RWPE1 (cell line): Measurements from ENCODE around the gene SORCS1.

Source experiments
- CTCF ChIA-PET: fragments of 350-600 bp; sonication (Branson Sonifier 250); formaldehyde crosslinking; extraction: SDS; loops from one replicate; lab custom pipeline; 2021; lab: Yijun Ruan, JAX
- POLR2A ChIA-PET: fragments of 400-600 bp; formaldehyde crosslinking; extraction: SDS; loops from one replicate; lab custom pipeline; 2020; ENCODE audit warnings: antibody characterized with exemption; ENCODE audit not compliant: low non-redundant PET; lab: Yijun Ruan, JAX
- DNase-seq: peaks from one replicate; pipeline ENCODE4 v3.0.0; 2012; ENCODE audit warnings: low spot score
- H3K27ac ChIP-seq: fragments of 450-650 bp; 2 replicates; pipeline ENCODE4 v1.5.1; 2017
- TF ChIP-seq, protein P1 (sequence below): fragments of 450-650 bp; conservative IDR thresholded peaks from 2 replicates; pipeline ENCODE4 v1.5.1; 2017; ENCODE audit warnings: low read depth, mild to moderate bottlenecking

The SORCS1 gene

GRCh38 chr10:107129000-107129399 lies 35.5 kb downstream of the SORCS1 start:
- TF ChIP-seq, protein P1, sequence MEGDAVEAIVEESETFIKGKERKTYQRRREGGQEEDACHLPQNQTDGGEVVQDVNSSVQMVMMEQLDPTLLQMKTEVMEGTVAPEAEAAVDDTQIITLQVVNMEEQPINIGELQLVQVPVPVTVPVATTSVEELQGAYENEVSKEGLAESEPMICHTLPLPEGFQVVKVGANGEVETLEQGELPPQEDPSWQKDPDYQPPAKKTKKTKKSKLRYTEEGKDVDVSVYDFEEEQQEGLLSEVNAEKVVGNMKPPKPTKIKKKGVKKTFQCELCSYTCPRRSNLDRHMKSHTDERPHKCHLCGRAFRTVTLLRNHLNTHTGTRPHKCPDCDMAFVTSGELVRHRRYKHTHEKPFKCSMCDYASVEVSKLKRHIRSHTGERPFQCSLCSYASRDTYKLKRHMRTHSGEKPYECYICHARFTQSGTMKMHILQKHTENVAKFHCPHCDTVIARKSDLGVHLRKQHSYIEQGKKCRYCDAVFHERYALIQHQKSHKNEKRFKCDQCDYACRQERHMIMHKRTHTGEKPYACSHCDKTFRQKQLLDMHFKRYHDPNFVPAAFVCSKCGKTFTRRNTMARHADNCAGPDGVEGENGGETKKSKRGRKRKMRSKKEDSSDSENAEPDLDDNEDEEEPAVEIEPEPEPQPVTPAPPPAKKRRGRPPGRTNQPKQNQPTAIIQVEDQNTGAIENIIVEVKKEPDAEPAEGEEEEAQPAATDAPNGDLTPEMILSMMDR, result no peak
- CTCF ChIA-PET, result interaction anchor here (0.6 kb wide), 1 partner anchor 398 kb away, joined by 3 read pairs; no protein-coding TSS in a partner anchor
- no peak for DNase-seq
- POLR2A ChIA-PET, result no interaction called here
- H3K27ac ChIP-seq, result no peak overlapping the region

GRCh38 chr10:107126512-107127065 lies 37.9 kb downstream of the SORCS1 start:
- ChIA-PET CTCF (no interaction called here), POLR2A (no interaction called here)
- no peak overlapping the region for H3K27ac ChIP-seq
- no peak for DNase-seq
- TF ChIP-seq, protein P1, result no peak

DNA sequence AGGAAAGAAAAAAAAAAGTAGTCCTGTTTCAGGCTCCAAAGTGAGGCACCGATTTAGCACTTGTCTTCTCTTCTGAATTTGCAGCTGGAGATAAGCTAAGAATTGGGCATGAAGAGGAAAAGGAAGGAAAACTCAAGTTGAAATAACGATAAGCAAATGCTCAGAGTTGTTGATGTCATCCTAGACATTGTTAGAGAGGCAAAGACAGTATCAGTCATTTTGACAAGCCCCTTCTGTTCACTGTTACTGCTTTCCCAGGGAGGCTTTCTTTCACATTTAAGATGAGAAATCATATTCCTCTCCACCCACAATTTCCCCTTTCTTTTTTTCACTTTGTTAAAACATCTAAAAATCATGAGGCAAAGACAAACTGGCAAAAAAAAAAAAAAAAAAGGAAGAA lies 41.8 kb downstream of the SORCS1 start:
- CTCF ChIA-PET, result no interaction called here
- TF ChIP-seq, protein P1, result no peak

DNA sequence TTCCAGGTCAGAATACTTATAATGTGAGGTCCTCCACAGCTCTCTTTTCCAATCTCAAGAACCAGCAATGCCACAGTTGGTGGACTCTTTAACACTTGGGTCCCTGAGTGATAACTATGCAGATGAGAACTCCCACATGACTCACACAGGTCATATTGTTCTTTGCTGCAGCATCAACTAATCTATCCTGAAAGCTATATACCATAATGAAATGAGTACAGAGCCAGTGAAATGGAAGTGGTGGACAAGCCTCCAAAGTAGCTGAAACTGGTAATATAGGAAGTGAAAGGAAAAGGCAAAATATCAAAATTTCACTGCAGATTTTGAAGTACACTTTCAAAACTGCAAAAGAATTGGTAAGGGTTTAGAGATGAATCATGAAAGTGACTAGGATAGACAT lies 45.6 kb downstream of the SORCS1 start:
- CTCF ChIA-PET, result interaction anchor here (0.6 to 1.2 kb wide), 3 partner anchors 27 to 1998 kb away, joined by 3 to 5 read pairs (median 3); no protein-coding TSS in a partner anchor
- no peak overlapping the region for H3K27ac ChIP-seq
- DNase-seq, result no peak
- POLR2A ChIA-PET, result no interaction called here
- TF ChIP-seq, protein P1, result no peak

More for the DNA sequence above, 41.8 kb downstream of the SORCS1 start:
- no peak for DNase-seq
- no peak overlapping the region for H3K27ac ChIP-seq
- POLR2A ChIA-PET, result no interaction called here

DNA sequence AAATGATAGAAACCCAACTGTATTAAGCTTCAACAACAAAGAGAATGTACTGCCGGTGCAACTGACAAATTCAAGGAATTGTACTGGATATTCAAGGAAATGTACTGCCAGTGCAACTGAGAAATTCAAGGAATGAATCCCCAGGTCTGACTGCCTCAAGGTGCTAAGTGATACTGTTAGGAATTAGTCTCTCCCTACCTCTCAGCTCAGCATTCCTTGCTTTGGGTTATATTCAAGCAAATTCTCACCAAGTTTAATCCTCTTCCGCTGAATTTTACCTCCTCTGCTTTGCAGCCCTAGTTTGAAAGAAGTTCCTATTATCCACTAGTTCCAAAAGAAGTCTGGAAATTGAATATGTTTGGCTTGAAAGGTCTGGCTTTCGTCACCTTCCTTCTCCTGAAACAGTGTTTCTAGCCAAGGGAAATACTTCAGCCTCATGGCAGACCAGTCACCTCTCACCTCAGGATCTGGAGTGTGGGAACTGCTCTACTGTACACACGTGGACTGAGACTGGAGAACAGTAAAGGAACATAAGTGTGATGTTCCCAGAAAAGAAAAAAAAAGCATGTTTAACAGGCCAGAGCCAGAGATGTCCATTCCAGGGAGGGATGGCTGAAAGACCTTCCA lies 60.4 kb downstream of the SORCS1 start:
- TF ChIP-seq, protein P1, result no peak
- ChIA-PET POLR2A (no interaction called here), CTCF (no interaction called here)
- DNase-seq, result no peak
- no peak overlapping the region for H3K27ac ChIP-seq

- TF ChIP-seq, protein P1, result no peak
- POLR2A ChIA-PET, result no interaction called here
- H3K27ac ChIP-seq, result no peak overlapping the region
- CTCF ChIA-PET, result no interaction called here
- no peak for DNase-seq
Measured at GRCh38 chr10:107103174-107104025, 61.1 kb downstream of the SORCS1 start.
